Spleen (tissue), 7 donors: ENCODE measurements around the gene FAM3B.

ENCODE experiments used
- POLR2A ChIP-seq, 3 donors: fragments of 450-650 bp; IDR thresholded peaks; one replicate each; pipeline ENCODE4 v1.5.1; 2017; ENCODE audit warnings: antibody characterized with exemption in 3 of 3, mild to moderate bottlenecking in 1 of 3
- POLR2AphosphoS5 ChIP-seq, 3 donors: sonication (generic); formaldehyde crosslinking; IDR thresholded peaks; one replicate each; pipeline ENCODE4 v1.5.1; 2017; ENCODE audit warnings: antibody characterized with exemption in 3 of 3
- TF ChIP-seq, protein P1 (sequence below), 11 experiments: fragments of 200-600 bp in 7 of 11; fragments of 450-650 bp in 4 of 11; sonication (generic) in 4 of 11; IDR thresholded peaks in 8 of 11; conservative IDR thresholded peaks in 3 of 11; 1 replicate in 7 of 11; 2 replicates in 4 of 11; pipeline versions ENCODE4 v1.4.0 to v1.8.0; 2016 to 2021; ENCODE audit warnings: antibody characterized with exemption in 11 of 11, inconsistent platforms in 4 of 11, mild to moderate bottlenecking in 1 of 11
- donor health status: DM: no; HTN: no; CAD: no; lungs with moderate emphysema.
- donor health status: DM: no; HTN: no; CAD: no.
- donor health status: DM: no; HTN: no; CAD: no.

- TF ChIP-seq, protein P1, sequence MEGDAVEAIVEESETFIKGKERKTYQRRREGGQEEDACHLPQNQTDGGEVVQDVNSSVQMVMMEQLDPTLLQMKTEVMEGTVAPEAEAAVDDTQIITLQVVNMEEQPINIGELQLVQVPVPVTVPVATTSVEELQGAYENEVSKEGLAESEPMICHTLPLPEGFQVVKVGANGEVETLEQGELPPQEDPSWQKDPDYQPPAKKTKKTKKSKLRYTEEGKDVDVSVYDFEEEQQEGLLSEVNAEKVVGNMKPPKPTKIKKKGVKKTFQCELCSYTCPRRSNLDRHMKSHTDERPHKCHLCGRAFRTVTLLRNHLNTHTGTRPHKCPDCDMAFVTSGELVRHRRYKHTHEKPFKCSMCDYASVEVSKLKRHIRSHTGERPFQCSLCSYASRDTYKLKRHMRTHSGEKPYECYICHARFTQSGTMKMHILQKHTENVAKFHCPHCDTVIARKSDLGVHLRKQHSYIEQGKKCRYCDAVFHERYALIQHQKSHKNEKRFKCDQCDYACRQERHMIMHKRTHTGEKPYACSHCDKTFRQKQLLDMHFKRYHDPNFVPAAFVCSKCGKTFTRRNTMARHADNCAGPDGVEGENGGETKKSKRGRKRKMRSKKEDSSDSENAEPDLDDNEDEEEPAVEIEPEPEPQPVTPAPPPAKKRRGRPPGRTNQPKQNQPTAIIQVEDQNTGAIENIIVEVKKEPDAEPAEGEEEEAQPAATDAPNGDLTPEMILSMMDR (IDR thresholded peaks at IDR 0.05 in 8 of 11, conservative IDR thresholded peaks at IDR 0.05 in 3 of 11), result no peak
- TF ChIP-seq POLR2A (IDR thresholded peaks at IDR 0.05), result no peak
- no peak for TF ChIP-seq POLR2AphosphoS5 (IDR thresholded peaks at IDR 0.05)
These were observed 70.6 kb downstream of the FAM3B start for GRCh38 chr21:41387042-41387819.
